ENCODE data around the gene NAT10. TPM values are rescaled to one million over a fixed set of nuclear protein-coding genes. Genes with fewer than 3 reads are reported as not detected.

The NAT10 gene
- polyA plus RNA-seq, 3 donors = 54.7 to 62.1 (median 61.1) TPM

DNA sequence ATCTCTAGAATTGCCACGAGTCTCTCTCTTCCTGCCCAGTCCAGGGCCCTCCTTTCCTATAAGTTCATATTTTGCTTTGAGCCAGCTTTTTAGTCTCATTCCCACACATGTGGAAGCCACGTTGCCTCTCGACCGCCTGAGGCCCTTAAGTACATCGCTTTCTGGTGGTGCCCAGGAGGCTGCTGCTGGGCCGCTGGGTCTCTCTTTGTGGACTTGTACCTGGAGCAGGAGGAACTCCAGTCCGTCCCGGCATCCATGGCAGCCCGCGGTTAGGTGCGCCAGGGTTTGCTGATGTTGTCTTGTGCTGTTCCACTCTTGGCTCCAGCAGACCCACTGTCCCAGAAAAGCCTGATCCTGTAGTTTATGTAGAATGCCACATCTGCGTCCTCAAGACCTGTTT is 41.0 kb downstream of the NAT10 start:
- DNase-seq = no peak

DNA sequence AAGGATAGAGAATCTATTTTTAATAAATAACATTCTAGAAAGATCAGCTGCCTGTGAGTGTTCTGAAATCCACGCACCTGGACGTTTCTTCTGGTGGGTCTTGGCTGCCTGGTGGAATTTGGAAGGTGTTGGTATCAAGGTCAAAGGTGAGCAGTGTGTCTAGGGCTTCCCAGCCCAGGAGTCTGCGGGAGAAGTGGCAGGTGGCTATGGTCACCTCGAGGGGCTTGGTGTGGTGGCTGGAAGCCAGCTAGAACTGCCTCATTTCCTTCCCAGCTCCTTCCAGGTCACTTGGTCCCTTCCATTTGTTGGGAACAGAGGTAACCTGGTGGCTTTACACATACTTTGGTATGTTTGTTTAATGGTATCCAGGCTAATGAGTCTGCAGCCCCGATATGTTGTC is 41.4 kb downstream of the NAT10 start:
- no peak for DNase-seq

DNA sequence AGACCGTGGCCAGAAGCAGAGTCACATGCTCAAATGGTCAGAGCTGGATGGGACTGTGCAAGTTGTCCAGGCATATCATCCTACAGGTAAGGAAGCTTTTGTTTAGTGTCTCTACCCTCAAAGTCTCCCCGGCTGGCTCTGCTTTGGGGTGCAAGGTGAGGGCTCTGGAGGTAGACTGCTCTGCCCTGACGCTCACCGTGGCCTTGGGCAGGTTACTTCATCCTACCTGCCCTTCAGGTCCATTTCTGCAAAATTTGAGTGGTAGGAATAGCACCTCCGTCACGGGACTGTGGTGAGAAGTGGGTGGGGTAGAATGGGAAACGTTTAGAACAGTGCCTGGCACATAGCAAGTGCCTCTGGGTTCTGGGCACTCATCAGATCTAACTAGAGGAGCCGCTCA is 42.2 kb downstream of the NAT10 start:
- DNase-seq = no peak

DNA sequence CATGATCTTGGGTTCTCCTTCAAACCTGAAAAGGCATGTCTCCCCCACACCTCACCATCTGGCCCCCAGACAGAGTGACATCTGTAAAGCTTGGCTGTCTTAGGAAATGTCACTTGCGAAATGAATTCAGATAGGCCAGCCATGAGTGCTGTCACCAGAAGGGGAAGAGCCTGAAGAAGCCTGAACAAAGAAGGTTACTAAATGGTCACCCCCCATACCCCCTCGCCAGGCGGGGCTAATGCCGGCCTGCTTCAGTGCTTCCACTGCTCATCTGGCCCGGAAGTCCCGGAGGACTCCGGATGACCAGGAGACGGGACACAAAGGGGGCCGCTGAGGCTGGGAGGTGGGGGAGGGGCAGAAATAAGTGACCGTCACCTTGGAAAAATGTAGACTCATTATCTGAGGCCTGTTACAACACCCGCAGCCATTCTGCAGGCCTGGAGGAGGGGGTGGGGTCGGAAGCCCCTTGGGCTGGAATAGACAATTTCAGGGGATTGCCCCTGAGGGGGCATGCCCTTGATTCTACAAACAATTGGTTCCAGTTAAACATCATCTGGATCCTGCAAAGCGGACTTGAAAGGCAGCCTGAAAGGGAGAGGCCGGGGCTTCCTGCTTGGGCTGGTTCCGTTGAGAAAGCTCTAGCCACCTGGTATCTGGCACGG is 43.2 kb downstream of the NAT10 start:
- no peak for DNase-seq

DNA sequence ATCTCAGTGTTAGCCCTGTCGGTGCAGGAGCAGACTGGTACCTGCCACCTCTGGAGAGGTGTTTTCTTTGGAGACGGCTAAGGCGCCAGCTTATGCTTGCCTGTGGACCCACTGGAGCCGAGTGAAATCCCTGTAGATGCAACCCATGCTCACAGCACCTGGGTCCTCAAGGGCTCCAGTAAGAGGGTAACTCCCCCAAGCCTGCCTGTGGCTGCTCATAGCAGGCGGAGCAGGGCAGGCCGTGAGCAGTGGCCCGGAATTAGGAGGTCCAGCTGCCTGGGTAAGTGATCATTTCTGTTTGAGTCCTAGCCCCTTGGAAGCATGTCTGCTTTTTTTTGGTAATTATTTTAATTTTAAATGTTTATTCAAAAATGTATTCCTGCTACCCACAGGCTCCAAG is 43.8 kb downstream of the NAT10 start:
- DNase-seq = no peak

DNA sequence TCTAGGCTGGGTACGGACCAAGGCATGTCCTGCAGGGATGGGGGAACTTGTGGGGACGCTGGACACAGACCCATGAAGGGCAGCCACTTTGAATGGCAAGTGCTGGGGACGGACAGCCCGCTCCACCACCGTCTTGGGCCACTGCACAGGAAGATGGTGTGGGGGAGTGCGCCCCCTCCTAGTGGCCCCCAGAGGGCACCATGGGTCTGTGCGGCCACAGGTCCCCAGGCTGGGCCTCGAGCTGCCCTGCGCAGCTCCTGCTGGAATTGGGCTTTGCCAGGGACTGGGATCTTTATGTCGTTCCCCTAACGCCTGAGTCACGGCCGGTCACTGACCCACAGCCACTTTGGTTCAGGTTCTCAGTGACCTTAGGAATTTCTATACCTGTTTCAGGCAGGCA is 44.4 kb downstream of the NAT10 start:
- no peak for DNase-seq

DNA sequence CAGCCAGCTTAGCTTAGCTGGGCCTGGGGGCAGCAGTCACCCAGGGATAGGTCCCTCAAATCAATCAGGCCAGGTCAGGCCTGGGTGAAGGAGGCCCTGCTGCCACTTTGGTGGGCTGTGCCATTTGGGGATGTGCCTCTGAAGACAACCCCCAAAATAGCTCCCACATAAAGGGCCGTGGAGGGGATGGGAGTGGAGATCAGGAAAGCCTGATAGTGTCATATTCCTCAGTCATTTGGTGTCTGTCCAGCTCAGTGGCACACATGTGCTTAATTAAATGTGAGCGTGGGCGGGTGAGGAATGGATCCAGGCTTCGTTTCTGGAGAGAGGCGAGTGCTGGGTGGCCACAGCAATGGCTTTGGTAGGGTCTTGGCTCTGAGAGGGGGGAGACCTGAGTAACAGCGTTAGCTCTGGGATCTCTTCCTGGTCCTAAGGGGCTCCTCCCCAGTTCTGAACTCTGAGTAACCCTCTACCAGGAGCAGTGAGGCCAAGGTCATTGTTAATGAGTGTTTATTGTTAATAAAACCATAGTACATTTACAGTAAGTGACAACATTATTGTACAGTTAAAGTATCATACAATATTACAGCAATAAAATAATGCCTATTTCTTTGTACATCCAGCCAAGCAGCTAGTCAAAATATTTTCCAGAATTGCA is 45.2 kb downstream of the NAT10 start:
- DNase-seq = no peak

DNA sequence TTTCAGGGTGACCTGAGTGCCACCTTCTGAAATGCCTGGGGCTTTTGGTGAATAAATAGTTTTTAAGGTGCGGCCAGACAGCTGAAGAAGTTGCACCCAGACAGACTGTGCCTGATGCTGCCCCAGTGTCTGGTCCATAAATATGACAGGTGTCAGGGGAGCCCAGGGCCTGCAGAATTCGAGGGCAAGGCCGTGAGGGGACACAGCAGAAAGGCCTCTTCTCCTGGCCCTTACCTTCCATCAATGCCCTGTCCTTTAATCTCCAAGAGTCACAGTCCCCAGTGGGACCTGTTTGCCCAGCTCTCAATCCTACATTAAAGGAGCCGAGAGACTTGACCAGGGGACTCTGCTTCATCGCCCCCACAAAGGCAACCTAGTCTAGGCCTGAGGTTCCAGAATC is 45.7 kb downstream of the NAT10 start:
- DNase-seq = no peak

DNA sequence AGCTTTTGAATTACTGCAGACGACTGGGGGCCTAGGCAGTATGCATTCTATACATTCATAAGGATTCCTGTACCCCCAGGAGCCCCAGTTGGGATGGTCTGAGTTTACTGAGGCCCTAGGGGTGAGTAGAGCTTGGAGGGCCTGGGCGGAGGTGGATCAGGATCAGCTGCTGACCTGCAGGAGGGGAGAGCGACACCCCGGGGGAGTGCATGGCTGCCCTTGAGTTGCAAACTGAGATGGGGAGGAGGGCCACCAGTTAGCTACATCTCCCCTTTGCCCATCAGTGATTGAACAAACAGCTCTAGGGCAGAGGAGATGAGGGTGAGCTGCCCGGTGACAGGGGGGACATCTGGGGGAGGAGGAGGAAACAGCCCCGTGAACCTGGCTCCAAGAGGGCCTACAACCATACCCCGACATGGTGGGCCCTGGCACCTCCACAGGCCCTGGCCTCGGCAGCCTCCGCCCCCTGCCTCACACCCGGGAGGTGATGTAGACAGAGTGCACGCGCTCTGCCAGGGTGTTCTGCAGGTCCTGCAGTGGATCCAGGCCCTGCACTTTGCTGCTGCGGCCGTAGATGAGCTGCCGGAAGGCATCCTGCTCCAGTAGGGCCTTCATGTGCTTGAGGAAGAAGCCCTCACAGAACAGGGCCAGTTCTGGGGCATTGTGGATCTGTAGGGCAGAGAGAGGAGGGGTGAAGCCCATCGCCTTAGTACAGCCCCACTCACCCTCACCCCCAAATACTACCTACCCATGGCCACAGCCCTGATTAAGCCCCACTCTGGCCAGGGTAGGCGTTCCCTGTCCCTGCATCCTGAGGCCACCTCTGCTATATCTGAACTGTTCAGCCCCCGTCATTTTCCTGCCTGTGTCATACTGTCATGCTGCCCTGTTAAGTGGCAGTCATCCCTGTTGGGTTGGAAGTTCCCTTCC is 46.8 kb downstream of the NAT10 start:
- no peak for DNase-seq

DNA sequence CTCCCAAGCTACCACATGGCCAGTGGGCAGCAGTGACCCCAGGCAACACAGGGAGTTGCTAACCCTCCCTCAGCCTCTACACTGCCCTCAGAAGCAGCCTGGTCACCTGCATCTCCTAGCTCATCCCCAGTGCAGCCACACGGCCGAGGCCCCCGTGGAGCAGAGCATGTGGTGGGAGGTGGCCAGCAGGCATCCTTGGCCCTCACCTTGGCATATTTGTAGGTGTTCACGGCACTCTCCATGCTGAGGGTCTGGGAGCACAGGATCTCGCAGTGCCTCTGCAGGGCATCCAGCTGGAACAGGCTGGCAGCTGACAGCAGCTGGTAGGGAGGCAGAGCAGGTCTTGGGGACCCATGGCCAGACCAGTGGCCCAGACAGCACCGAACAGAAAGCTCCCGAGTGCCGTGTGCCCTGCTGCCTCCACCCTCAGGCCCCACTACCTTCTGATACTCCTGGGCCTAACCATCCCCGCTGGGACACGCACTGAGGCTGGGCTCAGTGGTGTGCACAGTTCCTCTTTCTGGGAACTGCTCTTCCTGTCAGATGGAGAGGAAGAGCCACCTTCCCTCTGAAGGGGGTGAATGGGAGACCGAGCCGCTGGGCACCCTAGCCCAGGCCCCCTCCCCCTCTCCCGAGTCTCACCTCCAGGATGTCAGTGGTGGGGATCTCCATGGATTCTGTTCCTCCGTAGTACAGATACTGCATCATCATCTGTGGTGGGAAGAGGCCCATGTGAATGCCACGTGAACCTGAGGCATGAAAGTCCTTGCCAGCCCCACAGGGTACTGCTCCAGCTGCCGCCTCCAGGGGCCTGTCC is 48.8 kb downstream of the NAT10 start:
- no peak for DNase-seq

DNA sequence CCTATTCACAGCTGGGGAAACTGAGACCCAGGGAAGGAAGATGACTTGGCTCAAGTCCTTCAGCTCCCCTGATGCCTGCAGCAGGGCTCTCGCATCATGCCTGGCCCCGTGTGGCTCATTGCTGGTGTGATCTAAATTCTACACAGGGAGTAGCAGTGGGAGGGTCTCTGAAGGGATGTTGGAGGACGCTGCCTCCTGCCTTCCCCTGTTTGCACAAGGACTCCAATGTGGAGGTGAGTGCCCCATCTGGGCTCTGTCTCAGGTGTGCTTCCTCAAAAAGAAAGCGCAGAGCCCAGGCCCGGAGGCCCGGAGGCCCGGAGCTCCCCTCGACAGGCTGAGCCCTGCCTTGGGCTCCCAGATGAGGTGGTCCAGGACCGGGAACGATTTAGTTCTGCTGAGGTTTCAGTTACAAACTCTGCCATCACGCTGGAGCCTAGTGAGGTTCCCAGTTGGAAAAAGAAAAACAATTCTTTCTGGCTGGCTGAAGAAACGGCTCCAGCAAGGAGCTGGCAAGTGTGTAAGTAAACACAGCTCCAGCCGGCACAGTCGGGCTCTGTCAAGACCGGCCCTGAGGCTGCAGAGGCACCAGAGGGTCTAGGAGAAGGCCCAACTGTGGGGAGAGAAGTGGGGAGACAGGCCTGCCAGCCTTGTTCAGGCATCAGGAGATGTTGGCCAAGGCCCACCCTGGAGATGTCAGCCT is 49.8 kb downstream of the NAT10 start:
- DNase-seq = no peak

DNA sequence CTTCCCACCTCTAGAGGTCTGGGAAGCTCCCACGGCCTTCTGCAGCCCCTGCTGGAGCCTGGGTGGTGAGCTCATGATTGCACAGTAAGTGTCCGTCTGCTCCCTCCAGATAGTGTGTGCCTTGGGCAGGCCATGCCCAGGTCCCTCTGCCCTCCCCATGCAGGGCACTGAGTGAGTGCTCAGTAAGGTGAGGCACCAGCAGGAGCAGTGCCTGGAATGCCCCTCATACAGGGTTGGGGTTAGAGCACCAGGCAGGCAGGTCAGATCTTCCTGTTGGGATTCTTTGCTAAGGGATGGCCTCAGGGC is 50.3 kb downstream of the NAT10 start:
- no peak for DNase-seq

DNA sequence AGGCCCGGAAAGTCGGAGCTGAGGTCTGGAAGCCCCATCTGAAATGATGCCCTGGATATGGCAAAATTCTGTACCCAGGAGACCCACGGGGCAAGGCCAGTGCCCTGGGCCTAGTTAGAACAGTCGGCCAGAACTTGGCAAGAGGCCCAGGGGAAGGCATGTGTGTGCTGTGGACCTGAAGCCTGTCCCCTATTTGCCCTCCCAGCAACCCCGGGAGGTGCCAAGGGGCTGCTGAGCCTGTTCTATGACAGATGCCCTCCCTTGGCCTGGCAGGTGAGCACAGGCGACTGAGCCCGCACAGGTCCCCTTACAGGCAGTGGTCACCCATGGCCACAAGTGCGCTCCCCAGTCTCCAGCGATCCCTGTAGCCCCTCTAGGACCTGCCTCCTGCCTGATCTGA is 51.7 kb downstream of the NAT10 start:
- DNase-seq = no peak

DNA sequence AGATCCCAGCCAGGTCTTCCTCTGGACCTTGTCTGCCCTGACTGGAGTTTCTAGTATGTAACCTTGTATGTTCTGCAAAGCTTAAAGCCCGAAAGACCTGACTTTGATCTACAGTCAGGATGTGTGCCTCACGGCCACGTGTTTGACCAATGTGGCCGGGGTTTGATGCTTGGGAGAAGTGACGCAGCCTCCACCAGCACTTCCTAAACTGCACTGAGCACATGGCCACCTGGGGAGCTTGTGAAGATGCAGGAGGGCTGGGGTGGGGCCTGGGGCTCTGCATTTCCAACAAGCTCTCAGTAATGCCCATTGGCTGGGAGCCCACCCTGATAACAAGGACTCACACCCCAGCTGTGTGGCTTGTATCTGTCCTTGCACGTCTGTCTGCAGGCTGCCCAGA is 53.2 kb downstream of the NAT10 start:
- no peak for DNase-seq

DNA sequence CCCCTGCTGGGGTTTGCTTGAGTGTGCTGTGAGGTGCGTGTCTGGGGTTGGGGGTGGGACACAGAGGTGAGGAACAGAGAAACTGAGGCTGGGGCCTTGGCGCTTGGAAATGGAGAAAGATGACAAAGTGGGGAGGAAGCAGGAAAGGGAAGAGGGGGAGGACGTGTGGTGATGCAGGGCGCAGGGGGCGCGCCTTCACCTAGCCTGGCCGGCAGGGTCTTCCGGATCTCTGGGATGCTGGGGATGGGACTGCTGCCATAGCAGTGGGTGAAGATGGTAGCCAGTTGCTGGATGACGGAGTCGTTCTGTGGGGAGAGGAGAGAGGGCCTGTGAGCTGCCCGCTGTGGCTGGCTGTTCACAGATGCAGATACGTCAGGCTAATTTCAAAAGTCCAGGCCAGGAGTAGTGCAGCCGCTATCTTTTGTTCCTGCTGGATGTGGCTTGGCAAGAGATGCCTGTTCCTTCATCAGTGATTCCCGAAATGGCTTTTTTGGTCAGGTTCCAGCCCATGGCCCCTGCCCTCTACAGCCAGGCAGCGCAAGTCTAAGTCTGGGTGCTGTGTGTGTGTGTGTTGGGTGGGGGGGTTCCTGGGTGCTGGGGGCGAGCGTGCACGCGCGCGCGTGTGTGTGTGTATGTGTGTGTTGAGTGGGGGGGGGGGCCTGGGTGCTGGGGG is 54.8 kb downstream of the NAT10 start:
- no peak for DNase-seq

DNA sequence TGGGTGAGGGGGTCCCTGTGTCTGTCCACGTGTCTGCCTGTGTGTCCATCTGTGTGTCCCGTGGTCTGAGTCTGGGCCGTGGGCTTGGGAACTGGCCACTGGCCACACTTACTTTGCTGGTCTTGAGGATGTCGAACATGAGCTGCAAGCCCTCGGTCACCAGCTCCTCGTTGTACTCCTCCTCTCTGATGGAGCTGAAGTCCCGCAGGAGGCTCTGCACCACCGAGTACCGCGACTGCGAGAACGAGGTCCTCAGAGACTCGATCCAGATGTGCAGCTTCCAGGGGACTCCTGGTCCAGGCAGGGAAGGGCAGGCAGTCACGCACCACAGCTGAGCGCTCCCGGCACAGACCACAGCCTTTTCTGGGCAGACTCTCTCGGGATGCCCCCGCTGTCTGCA is 55.4 kb downstream of the NAT10 start:
- no peak for DNase-seq

DNA sequence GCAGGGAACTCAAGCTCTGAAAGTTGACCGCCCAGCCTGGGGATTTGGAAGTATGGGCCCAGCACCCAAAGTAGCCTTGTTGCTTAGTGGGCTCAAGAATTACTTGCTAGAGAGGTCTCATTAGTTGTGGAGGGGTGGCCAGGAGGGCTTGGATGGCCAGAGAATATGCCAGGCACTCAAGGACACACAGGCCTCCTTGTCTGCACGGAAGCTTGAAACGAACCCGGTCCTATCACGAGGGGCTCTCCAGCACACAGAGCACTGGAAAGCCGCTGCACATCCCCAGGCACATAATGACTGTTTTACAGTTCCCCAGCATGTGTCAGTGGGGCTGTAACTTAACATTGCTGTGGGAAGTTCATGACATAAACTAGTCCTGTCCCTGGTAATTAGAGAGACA is 55.9 kb downstream of the NAT10 start:
- no peak for DNase-seq

DNA sequence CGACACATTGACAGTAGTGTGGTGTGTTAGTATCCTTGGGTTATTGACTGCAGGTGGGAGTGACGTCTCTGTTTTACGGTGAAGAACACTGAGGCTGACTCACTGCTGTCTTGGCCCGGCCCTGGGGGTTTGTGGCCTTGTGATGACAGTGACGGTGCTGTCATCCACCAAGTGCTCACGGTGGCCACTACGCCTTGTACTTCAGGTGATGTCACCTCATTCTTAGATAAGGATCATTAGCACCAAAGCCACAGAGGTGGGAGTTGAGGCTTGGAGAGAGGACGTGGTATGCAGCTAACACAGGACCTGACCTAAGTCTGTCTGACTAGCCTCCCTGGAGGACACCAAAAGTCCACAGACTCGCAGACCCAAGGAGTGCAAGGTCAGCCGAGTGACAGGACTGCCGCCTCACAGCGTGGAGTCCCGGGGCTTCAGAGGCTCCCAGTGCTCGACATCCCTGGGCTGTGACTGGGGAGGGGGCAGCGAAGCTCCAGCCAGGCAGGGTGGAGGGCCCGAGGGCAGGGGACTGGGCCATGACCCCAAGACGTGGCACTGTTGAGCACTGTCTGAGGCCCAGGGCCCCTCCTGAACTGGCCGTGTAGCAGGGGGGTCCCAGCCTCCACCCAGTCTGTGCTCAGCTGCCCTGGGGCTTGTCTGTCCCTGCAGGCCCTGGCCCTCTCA is 56.5 kb downstream of the NAT10 start:
- no peak for DNase-seq

DNA sequence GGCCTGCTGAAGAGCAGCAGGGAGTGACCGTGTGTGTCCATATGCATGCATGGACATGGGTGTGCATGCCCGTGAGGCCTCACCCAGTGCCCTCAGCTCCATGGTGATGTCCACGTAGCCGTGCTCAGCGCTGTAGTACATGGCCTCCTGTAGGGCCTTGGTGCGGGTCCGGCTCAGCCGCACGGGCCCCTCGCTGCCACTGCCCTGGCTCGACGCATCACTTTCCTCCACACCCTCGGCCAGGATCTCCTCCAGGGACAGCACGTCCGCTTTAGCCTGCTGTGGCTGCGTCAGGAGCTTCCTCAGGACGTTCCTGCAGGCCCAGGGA is 57.0 kb downstream of the NAT10 start:
- DNase-seq = no peak

DNA sequence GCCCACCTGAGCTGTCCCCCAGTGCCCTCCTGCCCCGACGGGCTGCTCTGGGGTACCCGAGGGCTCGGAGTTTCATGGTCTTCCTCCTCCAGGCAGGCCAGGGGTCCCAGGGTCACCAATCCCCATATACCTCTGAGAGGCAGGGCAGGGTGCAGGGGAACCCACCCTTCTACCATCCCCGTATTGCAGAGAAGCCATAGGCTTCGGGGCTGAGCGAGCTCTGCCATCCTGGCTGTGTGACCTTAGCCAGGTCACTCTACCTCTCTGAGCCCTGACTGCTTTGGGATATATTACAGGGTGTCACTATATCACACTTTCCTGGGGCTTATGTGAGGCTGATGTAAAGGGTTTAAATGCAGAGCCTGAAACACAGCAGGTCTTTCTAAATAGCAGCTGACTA is 57.4 kb downstream of the NAT10 start:
- no peak for DNase-seq

DNA sequence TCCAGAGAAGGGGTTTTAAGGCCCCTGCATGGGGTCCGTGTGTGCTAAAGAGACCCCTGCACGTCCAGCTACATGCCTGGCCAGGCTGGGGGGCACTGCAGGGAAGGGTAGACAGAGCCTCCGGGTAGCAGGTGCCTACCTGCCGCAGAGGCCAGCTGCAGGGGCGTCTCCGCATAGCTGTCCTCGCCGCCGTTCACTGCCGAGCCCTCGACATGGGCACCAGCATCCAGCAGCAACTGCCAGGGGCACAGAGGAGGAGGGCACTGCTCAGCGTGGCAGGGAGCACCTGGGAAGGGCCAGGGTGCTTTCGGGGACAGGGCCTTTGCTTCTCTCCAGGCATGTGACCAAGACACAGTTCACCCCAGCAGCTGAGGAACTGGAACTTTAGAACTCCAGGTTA is 59.7 kb downstream of the NAT10 start:
- no peak for DNase-seq

Measured in renal pelvis (tissue), 4 donors.